SJSA1 (cell line): Measurements from ENCODE around the gene FRMD4A. TPM values are rescaled to one million over a fixed set of nuclear protein-coding genes. Genes with fewer than 3 reads are reported as not detected.

ENCODE experiments used
- DNase-seq, 2 experiments: peaks; one replicate each; pipeline ENCODE4 v3.0.0-alpha.2; 2015 to 2020; ENCODE audit warnings: low spot score in 2 of 2, low read depth in 1 of 2
- H3K27ac ChIP-seq: fragments of 250-450 bp; sonication (Bioruptor Pico); 2 replicates; pipeline ENCODE4 v1.5.1; 2020; ENCODE audit warnings: mild to moderate bottlenecking, moderate library complexity
- H3K27me3 ChIP-seq: fragments of 250-450 bp; sonication (Bioruptor Pico); replicated peaks from 2 replicates; pipeline ENCODE4 v1.5.1; 2020; ENCODE audit warnings: mild to moderate bottlenecking, moderate library complexity
- H3K36me3 ChIP-seq: fragments of 250-450 bp; sonication (Bioruptor Pico); 2 replicates; pipeline ENCODE4 v1.5.1; 2020; ENCODE audit warnings: mild to moderate bottlenecking
- H3K4me1 ChIP-seq: fragments of 250-450 bp; sonication (Bioruptor Pico); replicated peaks from 2 replicates; pipeline ENCODE4 v1.6.1; 2021; ENCODE audit warnings: mild to moderate bottlenecking
- H3K4me3 ChIP-seq: fragments of 250-450 bp; sonication (Bioruptor Pico); 2 replicates; pipeline ENCODE4 v1.5.1; 2020; ENCODE audit warnings: mild to moderate bottlenecking
- H3K9me3 ChIP-seq: fragments of 250-450 bp; sonication (Bioruptor Pico); replicated peaks from 2 replicates; pipeline ENCODE4 v1.5.1; 2020; ENCODE audit warnings: mild to moderate bottlenecking
- total RNA-seq: library from RNA; depleted of rRNA; stranded (reverse); fragments of >200 nt; shearing (Covaris generic); gene quantifications from 2 replicates; pipeline ENCODE4 v1.2.3, GENCODE V29; 2014

FRMD4A gene
- total RNA-seq, 1 experiment from 2014 or later, result 6.2 TPM

DNA sequence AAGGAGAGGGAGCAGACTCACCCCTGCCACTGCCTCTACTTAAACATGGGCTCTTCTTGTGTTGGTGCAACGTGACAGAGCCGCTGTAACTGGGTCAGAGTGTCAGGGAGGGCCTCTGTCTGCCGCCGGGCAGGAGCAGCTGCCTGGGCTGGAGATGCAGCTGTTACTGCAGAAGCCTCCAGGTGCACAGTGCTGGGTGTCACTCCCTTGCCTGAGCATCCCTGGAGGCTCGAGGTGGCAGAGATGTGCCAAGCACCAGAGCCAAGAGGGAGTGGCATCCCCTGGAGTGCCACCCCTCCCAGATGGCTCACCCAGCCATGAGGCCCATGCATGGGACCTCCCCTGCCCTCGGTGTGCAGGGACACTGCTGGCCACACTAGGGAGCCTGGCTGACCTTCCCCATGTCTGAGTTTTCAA lies 598.3 kb downstream of the FRMD4A start:
- Histone ChIP-seq H3K4me3 (no peak overlapping the region), H3K27ac (no peak overlapping the region), H3K9me3 (no peaks in the 10 kb centered on the region), H3K4me1 (no peaks in the 10 kb centered on the region), H3K36me3 (no peaks in the 10 kb centered on the region), H3K27me3 (no peaks in the 10 kb centered on the region)
- no peak for DNase-seq

- Histone ChIP-seq H3K27me3 (no peaks in the 10 kb centered on the region), H3K36me3 (no peaks in the 10 kb centered on the region), H3K9me3 (no peaks in the 10 kb centered on the region), H3K4me1 (no peaks in the 10 kb centered on the region), H3K27ac (no peak overlapping the region), H3K4me3 (no peak overlapping the region)
- DNase-seq, result no peak
Observed at GRCh38 chr10:13731799-13732198, 598.9 kb downstream of the FRMD4A start.

GRCh38 chr10:13730956-13731355 lies 599.8 kb downstream of the FRMD4A start:
- DNase-seq, result no peak
- Histone ChIP-seq H3K4me3 (no peak overlapping the region), H3K27ac (no peak overlapping the region), H3K4me1 (no peaks in the 10 kb centered on the region), H3K36me3 (no peaks in the 10 kb centered on the region), H3K27me3 (no peaks in the 10 kb centered on the region), H3K9me3 (no peaks in the 10 kb centered on the region)

DNA sequence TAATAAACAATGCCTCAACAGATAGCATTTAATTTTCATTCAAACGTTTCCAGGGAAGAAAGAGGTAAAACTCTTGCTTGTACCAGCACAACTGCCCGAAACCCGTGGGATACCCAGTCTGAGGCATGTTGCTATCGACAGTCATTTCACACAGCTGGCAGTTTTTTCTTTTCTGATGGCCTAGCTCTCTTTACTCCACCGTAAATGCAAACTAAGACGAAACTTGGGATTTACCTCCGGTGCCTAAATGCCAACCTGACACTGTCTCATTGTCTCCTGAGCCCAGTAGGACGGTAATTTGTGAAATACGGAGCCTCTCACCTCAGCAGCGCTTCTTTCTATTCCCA lies 600.4 kb downstream of the FRMD4A start:
- H3K27ac ChIP-seq, result no peak overlapping the region
- no peaks in the 10 kb centered on the region for H3K27me3 ChIP-seq
- no peaks in the 10 kb centered on the region for H3K9me3 ChIP-seq
- H3K4me1 ChIP-seq, result no peaks in the 10 kb centered on the region; the same call in 1 of the 2 replicates
- no peaks in the 10 kb centered on the region for H3K36me3 ChIP-seq
- DNase-seq, result no peak
- no peak overlapping the region for H3K4me3 ChIP-seq

- Histone ChIP-seq H3K36me3 (no peaks in the 10 kb centered on the region), H3K27ac (no peak overlapping the region), H3K4me3 (no peak overlapping the region), H3K27me3 (no peaks in the 10 kb centered on the region), H3K9me3 (no peaks in the 10 kb centered on the region), H3K4me1 (peaks cover 4% of the 10 kb centered on the region)
- no peak for DNase-seq
Observed at GRCh38 chr10:13729586-13730305, 601.0 kb downstream of the FRMD4A start.

DNA sequence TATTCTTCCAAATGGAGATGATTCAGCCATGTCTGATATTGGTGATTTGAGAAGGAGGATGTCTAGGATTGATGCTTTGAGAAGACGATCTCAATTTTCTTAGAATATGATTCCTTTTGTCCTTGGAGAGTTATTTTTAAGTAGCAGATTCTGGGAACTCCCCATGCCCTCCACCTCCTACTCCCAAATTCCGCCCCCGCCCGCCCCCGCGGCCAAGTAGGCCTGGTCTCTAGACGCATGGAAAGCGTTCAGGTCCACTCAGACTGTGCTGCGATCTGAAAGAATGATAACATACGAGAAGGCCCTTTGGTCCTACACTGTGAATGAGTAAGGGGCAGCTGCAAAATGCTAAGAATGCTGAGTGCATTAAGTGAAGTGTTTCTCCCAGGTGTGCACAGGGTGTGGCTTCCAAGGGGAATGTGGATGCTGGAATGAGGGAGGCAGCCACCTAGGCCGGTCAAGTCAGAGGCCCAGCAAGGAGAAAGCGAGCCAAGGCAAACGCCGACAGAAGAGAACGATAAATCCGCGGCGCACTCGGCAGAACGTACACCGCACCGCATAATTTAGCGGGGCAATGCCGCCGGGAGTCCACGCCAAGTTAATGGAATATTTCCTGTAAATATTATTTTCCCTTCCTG lies 601.7 kb downstream of the FRMD4A start:
- peaks cover 10% of the 10 kb centered on the region for H3K4me1 ChIP-seq

DNA sequence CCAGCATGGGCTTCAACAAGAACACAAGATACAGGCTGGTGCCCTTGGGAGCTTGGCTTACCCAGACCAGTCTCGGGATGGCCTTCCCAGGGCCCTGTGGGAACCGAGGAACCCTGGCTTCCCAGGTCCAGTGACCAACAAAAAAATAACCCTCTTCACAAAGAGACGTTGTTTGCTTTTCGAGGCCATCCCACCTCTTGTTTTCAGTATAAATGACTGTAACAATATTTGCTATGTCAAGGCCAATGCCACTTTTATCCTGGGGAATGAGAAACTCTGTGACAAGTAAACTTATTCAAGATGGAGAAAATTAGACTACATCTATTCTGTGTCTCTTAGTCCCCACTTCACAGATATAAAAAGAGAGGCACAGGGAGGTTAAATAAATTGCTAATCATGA lies 605.1 kb downstream of the FRMD4A start:
- Histone ChIP-seq H3K9me3 (no peaks in the 10 kb centered on the region), H3K4me3 (no peak overlapping the region), H3K27ac (no peak overlapping the region), H3K27me3 (no peaks in the 10 kb centered on the region), H3K4me1 (peaks cover 10% of the 10 kb centered on the region), H3K36me3 (no peaks in the 10 kb centered on the region)
- no peak for DNase-seq

More for the DNA sequence above, 601.7 kb downstream of the FRMD4A start:
- no peak for DNase-seq
- H3K27ac ChIP-seq, result no peak overlapping the region
- no peak overlapping the region for H3K4me3 ChIP-seq
- H3K27me3 ChIP-seq, result no peaks in the 10 kb centered on the region
- H3K36me3 ChIP-seq, result no peaks in the 10 kb centered on the region
- no peaks in the 10 kb centered on the region for H3K9me3 ChIP-seq

DNA sequence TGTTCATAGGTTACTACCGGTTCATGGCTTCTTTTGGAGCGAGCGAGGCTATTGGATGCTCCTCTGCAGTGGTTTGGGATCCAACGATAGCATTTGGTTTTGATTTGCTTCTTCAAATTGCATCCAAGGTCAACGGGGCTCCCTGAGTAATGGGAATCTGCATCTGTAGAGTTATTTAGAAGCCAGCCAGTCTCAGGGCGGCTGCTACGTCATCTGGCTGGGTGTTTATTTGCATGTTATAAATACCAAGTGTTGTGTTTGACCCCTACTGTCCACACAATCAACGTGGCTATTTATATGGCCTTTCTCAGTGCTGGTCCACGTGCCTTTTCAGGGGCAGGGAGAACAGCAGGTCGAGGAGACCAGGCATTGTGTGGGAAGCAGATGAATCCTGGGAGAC lies 606.2 kb downstream of the FRMD4A start:
- peaks cover 10% of the 10 kb centered on the region for H3K4me1 ChIP-seq
- H3K27me3 ChIP-seq, result no peaks in the 10 kb centered on the region
- no peaks in the 10 kb centered on the region for H3K36me3 ChIP-seq
- H3K9me3 ChIP-seq, result no peaks in the 10 kb centered on the region
- peak in 1 of 2 experiments; percentile 37 for DNase-seq
- H3K4me3 ChIP-seq, result no peak overlapping the region
- no peak overlapping the region for H3K27ac ChIP-seq

DNA sequence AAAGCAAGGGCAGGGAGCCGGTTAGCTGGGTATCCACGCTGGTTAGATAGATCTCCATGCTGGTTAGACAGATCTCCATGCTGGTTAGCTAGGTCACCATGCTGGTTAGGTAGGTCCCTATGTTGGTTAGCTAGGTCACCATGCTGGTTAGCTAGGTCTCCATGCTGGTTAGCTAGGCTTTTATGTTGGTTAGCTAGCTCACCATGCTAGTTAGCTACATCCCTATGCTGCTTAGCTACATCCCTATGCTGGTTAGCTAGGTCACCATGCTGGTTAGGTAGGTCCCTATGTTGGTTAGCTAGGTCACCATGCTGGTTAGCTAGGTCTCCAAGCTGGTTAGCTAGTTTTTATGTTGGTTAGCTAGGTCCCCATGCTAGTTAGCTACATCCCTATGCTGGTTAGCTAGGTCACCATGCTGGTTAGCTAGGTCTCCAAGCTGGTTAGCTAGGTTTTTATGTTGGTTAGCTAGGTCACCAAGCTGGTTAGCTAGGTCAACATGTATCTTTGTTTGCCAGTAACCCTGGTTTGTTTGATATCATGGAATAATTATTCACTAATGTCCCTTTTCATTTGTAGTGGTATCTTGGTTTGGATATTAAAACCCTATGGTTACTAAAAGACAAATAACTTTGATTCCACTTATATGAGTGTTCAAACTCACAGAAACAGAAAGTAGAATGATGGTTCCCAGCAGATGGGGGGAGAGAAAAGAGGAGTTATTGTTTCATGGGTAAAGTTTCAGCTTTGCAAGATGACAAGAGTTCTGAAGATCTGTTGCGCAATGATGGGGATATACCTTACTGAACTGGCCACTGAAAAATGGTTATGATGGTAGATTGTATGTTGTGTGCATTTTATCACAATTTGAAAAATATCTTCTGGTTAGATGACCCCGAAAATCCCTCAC lies 607.7 kb downstream of the FRMD4A start:
- no peak overlapping the region for H3K27ac ChIP-seq
- no peaks in the 10 kb centered on the region for H3K36me3 ChIP-seq
- no peaks in the 10 kb centered on the region for H3K9me3 ChIP-seq
- no peaks in the 10 kb centered on the region for H3K27me3 ChIP-seq
- H3K4me1 ChIP-seq, result peaks cover 22% of the 10 kb centered on the region
- no peak overlapping the region for H3K4me3 ChIP-seq
- no peak for DNase-seq

GRCh38 chr10:13721486-13721885 lies 609.2 kb downstream of the FRMD4A start:
- Histone ChIP-seq H3K4me3 (no peak overlapping the region), H3K4me1 (peaks cover 37% of the 10 kb centered on the region), H3K27me3 (no peaks in the 10 kb centered on the region), H3K27ac (no peak overlapping the region), H3K36me3 (no peaks in the 10 kb centered on the region), H3K9me3 (no peaks in the 10 kb centered on the region)
- no peak for DNase-seq

- H3K36me3 ChIP-seq, result no peaks in the 10 kb centered on the region
- DNase-seq, result no peak
- no peak overlapping the region for H3K27ac ChIP-seq
- no peaks in the 10 kb centered on the region for H3K27me3 ChIP-seq
- H3K4me3 ChIP-seq, result no peak overlapping the region
- H3K9me3 ChIP-seq, result no peaks in the 10 kb centered on the region
- H3K4me1 ChIP-seq, result peaks cover 45% of the 10 kb centered on the region
Observed at GRCh38 chr10:13720699-13721098, 610.0 kb downstream of the FRMD4A start.

- Histone ChIP-seq H3K27me3 (no peaks in the 10 kb centered on the region), H3K4me1 (peaks cover 50% of the 10 kb centered on the region), H3K27ac (no peak overlapping the region), H3K9me3 (no peaks in the 10 kb centered on the region), H3K36me3 (no peaks in the 10 kb centered on the region), H3K4me3 (no peak overlapping the region)
- DNase-seq, result no peak
Observed at GRCh38 chr10:13719425-13719824, 611.3 kb downstream of the FRMD4A start.

DNA sequence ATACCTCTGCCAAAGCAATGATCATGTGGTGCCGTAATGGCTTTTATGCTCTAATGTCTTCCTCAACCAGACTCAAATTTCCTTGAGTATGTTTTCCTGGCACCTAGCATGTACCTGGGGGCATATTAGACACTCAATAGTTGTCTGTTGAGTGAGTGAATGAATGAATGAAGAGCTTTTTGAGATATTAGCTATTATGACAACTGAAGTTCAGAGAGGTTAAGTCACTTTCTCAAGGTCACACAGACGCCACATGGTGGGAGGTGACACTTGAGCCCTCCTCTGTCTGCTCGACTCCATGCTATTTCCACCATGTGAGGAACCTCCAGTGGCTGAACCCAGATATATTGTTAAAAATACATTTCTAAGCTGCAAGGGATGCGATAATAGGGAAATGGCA lies 611.9 kb downstream of the FRMD4A start:
- Histone ChIP-seq H3K27ac (no peak overlapping the region), H3K36me3 (no peaks in the 10 kb centered on the region), H3K4me3 (no peak overlapping the region), H3K4me1 (peaks cover 48% of the 10 kb centered on the region), H3K9me3 (no peaks in the 10 kb centered on the region), H3K27me3 (no peaks in the 10 kb centered on the region)
- no peak for DNase-seq
